Measurements from ENCODE around the gene KIF21A. TPM values are rescaled to one million over a fixed set of nuclear protein-coding genes. Genes with fewer than 3 reads are reported as not detected.

Gene KIF21A
- total and polyA plus RNA-seq, 2 of the 13 experiments (the other 11 are each of a cell fraction or from before 2014, with no cell fraction given), result 20.6 to 39.7 TPM

- TF ChIP-seq PRDM10 (CRISPR knock-in tag; IDR thresholded peaks at IDR 0.05; ENCODE audit: low read depth), result no peak
- no peak for TF ChIP-seq ATF3 (CRISPR knock-in tag; IDR thresholded peaks at IDR 0.05)
- 0 out of 2 replicates have a peak, but pooled peaks have one; percentile 13 for TF ChIP-seq ZNF629 (CRISPR knock-in tag; conservative IDR thresholded peaks at IDR 0.05)
- TF ChIP-seq ZNF343 (CRISPR knock-in tag; IDR thresholded peaks at IDR 0.05), result no peak
- no peak for TF ChIP-seq DDIT3 (CRISPR knock-in tag; IDR thresholded peaks at IDR 0.05)
- no peak for TF ChIP-seq TP53 (CRISPR knock-in tag; conservative IDR thresholded peaks at IDR 0.05)
- no peak for TF ChIP-seq ZNF646 (CRISPR knock-in tag; IDR thresholded peaks at IDR 0.05)
- no peak; the same call in 1 of the 2 replicates for TF ChIP-seq TFAP4 (IDR thresholded peaks at IDR 0.05; ENCODE audit: borderline replicate concordance, low read depth)
- TF ChIP-seq THRA (CRISPR knock-in tag; IDR thresholded peaks at IDR 0.05; ENCODE audit: borderline replicate concordance), result no peak
- TF ChIP-seq ETV5 (CRISPR knock-in tag; IDR thresholded peaks at IDR 0.05; ENCODE audit: borderline replicate concordance), result no peak
- TF ChIP-seq IKZF5 (CRISPR knock-in tag; IDR thresholded peaks at IDR 0.05), result no peak
- TF ChIP-seq ZNF691 (CRISPR knock-in tag; IDR thresholded peaks at IDR 0.05; ENCODE audit: borderline replicate concordance, low read depth), result peak; percentile 22; the same call in 1 of the 2 replicates
- TF ChIP-seq ZNF589 (CRISPR knock-in tag; conservative IDR thresholded peaks at IDR 0.05), result no peak
These were observed 164 bp downstream of the KIF21A start (continued) for GRCh38 chr12:39442831-39443080.
